ENCODE results near the gene ROBO4.
A peak's percentile ranks its signal among the peaks of the same experiment; 100 is the strongest.

The ROBO4 gene

DNA sequence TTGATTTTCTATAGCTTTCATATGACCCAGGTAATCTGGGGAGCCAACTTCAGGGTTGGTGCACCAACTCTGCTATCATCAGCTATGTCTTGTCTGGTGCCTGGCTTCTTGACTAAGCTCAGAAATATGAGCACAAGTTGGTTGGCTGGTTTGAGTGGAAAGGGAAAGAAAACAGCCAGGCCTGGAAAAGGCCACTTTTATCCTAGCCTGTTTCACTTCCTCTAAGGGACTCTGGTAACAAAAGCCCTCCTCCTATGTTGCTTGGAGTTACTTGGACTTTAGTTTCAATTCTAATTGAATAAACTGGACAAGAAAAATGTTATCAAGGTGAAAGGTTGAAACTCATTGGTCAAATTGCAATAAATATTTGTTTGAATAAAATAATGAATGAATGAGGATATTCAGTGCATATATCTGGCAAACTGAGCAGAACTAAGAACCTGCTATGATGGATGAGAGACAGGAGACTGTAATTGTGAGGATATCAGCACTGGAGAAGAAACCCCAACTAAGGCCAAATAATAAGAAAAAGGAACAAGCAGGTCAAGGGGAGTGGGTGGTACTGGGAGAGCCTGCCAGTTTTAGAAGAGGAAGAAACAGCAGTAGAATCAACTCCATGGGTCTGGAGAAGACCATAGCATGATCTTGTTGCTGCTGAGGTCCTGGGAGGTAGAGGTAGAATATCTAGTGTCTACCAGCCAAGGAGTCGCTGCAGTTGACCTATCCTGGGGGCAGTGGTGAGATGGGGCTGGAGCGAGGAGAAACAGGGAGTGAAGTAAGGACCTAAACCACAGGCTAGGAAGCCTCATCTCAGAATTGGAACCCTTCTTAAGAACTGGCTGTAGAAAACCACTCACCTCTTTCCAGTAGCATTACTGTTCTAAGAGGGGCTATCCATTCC is 8.2 kb downstream of the ROBO4 start:
- no peak for DNase-seq (ENCODE audit: low spot score)

DNA sequence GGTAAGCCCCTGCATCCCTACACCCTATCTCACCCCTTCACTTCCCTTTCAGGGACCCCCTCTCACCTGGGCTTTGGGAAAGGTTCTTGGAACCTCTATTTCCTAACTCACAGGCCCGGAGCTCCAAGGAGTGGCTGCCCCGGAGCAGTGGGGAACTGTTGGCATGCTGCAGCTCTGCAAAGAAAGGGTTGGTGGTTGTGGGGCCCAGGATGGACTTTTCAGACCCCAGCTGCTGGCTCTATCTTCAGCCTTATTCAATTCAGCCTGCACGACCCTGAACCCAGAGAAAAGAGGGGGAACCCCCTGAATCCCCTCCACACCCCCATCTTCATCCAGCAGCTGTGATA is 10.0 kb downstream of the ROBO4 start:
- no peak for DNase-seq (ENCODE audit: low spot score)

DNA sequence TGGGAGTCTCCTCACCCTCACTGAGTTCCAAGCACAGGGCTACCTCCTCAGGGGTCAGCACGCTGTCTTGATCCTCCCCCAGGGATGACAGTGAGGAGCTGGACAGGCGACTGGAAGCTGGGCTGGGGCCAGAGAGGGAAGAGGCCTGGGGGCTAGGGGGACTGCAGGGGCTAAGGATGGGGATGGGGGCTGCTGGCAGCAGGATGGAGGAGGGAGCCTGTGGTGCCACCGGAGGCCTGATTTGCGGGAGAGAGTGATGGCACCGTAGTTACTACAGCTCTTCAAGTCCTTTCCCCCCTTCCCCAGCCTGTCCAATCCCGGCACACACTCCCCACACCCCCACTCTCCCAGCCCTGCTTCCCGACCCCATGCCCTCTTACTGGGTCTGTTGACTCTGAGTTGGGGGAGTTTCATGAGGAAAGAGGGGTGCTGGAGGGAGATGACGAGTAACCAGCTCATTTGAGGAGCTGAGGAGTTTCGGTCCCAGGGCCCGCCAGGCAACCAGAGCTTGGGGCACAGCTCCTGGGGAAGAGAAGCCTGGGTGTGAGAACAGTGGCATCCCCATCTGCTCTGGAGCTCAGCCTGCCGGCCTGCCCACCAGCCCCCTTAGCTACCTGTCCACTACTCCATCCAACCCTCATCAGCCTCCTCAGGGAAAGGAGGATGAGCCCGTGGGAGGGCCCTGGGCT is 10.5 kb downstream of the ROBO4 start:
- no peak for DNase-seq (ENCODE audit: low spot score)

DNA sequence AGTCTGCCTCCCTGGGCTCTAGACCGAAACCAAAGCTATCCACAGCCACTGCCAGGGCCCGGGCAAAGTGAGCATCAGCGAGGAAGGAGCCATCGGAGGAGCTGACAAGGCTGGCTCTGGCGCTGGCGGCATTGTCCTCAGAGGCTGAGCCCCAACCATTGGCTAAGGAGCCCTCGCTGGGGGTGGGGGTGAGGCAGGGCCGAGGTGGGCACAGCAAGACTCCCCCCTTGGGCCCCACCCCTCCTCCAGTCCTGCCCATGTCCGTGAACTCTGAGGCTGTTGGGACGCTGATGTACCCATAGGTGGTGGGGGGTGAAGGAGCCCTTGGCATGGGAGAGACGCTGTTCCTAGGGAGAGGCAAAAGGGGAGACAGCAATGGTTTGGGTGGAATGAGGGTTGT is 11.2 kb downstream of the ROBO4 start:
- no peak for DNase-seq (ENCODE audit: low spot score)

DNA sequence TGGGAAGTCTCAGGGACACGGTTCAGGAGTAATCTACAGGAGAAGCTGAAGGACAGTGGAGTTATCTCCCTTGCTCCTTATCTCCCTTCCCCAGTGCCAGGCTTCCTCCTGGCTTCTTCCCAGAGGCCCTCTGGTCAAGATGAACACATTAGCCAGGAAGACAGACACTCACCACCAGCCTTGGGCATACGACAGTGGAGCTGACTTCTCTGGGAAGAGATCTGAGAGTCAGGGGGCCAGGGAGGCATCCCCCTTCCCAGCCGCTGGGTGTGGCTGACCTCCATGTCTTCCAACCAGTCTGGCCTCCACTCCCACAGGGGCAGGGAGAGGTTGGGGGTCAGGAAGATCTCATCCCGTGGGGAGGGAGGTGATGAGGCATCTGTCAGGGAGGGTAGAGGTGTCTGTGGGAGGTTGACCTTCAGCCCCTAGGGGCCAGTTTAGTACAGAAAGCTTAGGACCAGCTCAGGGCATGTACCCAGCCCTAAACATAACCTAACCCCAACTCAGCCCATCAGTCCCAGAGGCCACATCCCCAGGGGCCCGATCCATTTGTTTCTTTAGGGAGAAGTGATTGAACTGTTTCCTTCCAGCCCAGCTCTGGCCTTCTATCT is 12.7 kb downstream of the ROBO4 start:
- no peak for DNase-seq (ENCODE audit: low spot score)

DNA sequence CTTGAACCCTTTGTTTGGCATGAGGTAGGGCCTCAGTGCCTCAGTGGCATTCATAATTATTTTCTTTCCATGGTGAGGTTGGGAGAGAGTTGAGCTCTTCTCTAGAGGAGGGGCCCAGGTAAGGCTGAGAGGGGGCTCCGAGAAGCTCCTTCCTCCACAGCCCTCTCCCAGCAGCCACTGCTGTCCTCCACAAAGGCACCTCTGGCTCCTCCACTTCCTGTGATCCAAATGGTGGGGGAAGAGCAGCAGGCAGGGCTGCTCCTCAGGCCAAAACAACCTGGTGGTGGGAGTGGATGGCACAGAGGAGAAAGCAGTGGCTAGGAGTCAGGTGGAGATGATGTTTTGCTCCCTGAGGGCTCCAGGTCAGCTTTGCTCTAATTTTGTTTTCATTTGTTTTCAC is 13.3 kb downstream of the ROBO4 start:
- DNase-seq (ENCODE audit: low spot score) = no peak

DNA sequence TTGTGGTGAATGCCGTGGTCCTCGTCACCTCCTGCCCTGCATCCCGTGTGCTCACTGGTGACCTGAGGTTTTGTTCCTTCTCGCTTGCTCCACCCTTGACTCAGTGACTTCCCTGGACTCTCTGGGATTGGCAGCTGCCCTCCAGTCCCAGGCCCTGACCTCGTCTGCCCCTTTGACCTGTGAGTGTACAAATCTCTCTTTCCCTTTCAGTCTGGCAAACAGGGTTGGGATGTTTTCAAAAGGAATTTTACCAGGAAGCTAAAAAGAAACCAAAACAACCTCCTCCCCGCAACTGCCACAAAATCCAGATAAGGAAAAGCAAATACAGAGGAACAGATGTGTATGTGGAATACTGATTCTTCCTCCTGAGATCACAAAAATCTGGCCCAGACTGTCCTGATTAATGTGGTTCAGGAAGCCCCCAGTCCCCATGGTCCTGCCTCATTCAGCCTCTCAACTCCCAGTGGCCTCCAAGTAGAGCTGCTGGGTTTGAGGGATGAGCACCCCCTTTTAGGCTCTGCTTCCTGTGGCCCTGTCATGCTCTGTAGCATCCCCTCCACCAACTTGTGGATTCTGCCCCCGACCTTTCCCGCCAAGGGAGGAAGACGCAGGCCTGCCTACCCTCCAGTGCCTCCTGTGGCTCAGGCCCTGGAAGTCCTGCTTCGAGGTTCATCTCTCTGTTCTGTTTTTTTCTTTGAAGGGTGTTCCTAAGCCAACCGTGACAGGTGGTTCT is 15.2 kb downstream of the ROBO4 start:
- DNase-seq (ENCODE audit: low spot score) = no peak

DNA sequence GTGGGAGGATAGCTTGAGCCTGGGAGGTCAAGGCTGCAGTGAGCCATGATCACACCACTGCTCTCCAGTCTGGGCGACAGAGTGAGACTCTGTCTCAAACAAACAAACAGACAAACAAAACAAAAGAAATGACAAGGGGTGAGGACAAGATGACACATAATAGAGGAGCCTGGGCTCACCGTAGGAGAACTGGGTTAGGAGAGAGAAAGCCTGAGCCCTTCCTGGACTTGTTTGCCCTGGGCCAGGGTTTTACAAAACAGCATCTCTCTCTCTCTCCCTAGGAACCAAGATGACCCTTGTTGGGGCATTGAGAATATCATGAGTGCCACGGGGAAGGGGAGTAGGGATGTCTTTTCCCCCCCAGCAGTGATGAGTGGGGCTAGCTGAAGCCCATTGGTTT is 16.7 kb downstream of the ROBO4 start:
- no peak for DNase-seq (ENCODE audit: low spot score)

DNA sequence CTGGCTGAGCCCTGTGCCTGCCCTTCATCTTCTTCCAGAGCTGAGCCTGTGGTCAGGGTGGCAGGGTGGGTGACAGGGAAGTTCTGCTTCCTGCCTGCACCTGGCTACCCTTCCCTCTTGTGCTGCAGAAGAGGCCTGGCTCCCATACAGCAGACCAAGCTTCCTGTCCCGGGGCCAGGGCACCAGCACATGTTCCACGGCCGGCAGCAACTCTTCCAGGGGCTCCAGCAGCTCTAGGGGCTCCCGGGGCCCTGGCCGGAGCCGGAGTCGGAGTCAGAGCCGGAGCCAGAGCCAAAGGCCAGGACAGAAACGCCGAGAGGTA is 17.4 kb downstream of the ROBO4 start:
- no peak for DNase-seq (ENCODE audit: low spot score)

DNA sequence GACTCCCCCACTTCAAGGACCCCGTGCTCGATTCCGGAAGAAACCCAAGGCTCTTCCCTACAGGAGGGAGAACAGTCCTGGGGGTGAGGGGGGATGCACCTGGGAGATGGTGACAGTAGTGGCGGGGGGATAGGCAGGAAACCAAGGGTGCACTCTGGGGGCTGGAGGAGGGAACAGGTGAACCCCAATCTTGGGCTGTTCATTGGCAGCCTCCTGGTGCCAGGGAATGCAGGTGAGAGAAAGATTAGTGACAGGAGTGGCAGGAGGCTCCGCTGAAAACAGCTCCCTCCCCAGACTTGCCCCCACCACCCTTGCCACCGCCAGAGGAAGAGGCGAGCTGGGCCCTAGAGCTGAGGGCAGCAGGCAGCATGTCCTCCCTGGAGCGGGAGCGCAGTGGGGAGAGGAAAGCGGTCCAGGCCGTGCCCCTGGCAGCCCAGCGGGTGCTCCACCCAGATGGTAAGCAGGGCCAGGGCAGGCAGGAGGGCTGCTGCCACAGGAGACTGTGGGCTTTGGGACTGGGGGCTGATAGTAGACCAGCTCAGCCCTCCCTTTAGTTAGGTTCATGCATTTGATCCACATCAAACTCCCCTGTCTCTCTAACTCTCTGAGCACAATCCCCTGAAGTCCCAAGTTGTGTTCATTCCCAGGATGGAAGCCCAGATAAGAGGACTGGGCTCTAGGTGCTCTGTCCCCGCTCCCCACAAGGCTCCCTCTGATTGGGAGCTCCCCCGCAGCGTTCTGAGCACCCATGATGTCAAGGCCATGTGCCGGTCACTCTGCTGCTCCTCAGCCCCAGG is 18.0 kb downstream of the ROBO4 start:
- no peak for DNase-seq (ENCODE audit: low spot score)

DNA sequence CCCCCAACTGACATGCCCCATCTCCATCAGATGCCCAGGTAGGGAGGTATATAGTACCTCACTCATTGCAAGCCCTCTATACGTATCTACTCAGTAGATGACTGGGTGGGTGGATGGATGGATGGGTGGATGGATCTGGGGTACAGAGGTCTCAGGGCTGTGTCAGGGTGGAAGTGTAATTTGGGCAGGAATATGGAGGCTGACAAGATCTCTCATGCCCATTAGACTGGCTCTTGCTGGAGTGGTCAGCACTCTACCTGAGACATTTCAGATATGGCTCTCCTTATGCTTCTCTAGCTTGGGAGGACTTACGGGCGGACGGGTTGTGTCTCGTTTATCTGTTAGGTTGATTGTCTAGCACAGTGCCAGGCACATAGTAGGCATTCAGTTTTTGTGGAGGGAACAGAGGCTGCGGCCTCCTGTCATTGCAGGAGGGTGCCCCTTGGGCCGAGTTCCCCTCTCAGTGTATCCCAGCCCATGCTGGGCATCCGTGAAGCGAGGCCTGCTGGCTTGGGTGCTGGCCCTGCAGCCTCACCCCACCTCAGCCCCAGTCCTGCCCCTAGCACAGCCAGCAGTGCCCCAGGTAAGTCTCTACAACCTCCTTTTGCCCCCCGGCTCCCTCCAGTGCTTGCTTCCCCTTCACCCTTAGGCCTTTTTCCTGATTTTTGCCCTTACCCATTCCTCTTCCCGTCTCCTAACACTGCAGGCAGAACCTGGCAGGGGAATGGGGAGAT is 18.7 kb downstream of the ROBO4 start:
- no peak for DNase-seq (ENCODE audit: low spot score)

DNA sequence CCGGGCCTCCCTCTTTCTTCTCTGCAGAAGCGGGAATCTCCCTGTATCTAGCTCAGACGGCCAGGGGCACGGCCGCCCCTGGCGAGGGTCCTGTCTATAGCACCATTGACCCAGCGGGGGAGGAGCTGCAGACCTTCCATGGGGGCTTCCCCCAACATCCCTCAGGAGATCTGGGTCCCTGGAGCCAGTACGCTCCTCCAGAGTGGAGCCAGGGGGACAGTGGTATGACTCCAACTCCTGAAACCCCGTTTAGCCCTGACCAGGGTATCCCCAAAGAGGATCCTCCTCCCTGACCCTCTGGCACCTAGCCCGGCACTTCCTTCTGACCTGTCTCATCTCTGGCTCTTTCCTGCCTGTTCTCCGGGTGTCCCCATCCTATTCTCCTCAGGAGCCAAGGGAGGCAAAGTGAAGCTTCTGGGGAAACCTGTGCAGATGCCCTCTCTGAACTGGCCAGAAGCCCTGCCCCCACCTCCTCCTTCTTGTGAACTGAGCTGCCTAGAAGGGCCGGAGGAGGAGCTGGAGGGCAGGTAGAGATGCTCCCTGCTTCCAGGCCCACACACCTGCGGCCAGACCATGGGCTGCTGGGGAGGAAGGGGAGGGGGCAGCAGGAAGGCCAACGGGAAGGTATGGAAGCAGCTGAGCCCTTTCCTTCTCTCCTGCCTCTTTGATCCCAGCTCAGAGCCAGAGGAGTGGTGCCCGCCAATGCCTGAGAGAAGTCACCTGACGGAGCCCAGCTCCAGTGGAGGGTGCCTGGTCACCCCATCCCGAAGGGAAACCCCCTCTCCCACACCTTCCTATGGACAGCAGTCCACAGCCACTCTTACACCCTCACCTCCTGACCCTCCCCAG is 19.5 kb downstream of the ROBO4 start:
- no peak for DNase-seq (ENCODE audit: low spot score)

DNA sequence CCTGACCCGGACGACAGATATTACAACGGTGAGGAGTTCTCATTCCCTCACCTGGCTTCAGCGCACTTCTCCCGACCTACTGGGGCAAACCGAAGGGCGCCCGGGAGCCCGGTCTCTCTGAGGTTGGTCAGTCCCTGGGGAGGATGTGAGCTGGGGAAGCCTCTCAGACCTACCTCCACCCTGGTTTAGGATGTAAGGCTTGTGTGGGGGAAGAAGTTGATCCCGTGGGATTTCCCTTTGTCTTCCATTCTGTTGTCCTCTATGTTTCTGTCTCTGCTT is 20.1 kb downstream of the ROBO4 start:
- no peak for DNase-seq (ENCODE audit: low spot score)

DNA sequence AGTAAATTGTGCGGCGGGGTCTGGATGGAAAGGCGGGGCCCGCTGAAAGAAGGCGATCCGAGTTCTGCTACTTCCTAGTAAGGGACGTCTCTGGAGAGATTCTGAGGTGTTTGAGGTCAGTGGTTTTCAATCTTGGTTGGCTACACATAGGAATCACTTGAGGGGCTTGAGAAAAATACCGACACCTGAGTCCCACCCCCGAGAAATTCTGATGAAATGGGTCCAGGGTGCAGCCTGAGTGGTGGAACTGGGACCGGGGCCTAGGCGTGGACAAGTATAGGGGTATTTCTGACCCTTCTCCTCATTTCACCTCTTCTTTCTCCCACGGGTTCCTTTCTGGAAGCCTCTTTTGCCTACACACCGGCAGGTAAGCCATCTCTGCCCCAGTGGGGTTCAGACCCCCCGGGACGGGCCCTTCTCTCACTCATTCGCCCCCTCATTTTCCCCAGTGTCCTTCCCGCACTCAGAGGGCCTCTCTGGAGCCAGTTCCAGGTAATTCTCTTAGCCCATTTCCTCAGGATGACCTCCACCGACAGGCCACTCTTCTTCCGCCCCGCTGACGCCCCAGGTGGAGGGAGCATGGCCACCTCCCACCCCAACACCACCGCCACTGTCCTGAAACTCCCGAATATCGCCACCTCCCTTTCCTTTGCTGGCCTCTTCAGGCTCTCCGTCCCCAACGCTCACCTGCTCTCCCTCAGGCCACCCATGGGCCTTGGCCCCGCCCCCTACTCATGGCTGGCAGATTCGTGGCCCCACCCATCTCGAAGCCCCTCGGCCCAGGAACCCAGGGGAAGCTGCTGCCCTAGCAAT is 20.6 kb downstream of the ROBO4 start:
- DNase-seq (ENCODE audit: low spot score) = no peak

DNA sequence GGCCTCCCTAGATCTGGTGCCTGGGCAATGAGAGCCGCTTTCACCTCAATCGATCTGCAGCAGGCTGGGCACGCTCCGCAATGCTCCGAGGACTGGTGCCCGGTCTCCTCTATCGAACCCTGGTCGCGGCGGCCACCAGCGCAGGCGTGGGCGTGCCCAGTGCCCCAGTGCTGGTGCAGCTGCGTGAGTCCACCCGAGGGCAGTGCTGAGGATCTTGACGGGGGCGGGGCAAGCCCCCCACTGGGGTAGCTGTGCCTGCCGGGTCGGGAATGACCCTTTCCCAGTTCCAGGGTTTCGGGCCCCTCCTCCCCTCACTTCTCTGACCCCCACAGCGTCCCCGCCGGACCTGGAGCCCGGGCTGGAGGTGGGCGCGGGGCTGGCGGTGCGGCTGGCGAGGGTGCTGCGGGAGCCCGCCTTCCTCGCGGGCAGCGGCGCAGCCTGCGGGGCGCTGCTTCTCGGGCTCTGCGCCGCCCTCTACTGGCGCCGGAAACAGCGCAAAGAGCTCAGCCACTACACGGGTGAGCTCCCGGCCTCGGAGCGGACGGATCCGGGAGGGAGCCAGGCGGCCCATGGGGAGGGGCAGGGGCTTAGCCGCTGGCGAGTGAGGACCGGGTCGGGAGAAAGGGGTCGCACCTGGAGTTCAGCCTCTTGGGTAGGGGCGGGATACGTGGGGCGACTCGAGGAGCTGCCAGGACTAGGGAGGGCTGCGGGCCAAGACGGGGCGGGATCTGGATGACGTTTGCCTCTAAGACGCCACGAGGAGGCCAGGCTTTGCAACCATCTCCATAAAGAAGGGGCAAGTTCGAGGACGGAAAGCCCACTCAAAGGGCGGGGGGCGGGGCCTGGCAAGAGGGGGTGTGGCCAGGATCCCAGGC is 21.5 kb downstream of the ROBO4 start:
- peak; percentile 54 for DNase-seq (ENCODE audit: low spot score)

DNA sequence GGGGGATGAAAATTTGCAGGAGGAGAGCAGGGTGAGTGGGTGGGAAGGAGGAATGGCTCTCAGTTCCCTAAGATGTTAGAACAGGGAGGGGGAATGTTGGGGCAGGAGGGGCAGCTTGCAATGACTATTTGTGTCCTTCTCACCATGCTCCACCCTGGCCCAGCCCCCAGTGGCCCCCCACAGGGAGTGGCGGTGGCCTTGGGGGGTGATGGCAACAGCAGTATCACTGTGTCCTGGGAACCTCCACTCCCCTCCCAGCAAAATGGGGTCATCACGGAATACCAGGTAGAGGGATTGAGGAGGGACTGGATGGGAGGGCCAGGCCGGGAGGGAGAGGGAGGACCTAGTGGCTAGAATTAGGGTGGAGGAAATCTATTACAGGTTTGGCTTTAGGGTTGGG is 22.3 kb downstream of the ROBO4 start:
- no peak for DNase-seq (ENCODE audit: low spot score)

DNA sequence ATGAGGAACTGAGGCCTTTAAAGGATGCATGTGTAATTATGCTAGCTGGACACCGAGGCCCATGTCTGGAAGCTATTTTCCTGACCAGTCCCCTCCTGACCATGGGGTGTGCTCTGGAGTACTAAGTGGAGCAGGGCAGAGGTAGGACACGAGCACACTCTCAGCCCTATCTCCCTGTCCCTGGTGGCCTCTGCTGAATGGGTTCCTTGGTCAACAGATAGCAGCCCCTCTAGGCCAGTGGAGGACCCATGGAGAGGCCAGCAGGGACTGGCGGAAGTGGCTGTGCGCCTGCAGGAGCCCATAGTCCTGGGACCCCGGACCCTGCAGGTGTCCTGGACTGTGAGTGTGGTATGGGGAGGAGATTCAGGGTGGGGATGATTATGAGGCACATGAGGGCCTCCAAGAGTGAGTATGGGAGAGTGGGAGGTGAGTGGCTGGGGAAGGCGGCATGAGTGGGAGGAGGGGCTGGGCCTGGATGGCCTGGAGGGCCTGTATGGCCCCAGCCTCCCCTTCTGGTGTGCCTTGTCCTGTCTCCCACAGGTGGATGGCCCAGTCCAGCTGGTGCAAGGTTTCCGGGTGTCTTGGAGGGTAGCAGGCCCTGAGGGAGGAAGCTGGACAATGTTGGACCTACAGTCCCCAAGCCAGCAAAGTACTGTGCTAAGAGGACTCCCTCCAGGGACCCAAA is 23.0 kb downstream of the ROBO4 start:
- no peak for DNase-seq (ENCODE audit: low spot score)

DNA sequence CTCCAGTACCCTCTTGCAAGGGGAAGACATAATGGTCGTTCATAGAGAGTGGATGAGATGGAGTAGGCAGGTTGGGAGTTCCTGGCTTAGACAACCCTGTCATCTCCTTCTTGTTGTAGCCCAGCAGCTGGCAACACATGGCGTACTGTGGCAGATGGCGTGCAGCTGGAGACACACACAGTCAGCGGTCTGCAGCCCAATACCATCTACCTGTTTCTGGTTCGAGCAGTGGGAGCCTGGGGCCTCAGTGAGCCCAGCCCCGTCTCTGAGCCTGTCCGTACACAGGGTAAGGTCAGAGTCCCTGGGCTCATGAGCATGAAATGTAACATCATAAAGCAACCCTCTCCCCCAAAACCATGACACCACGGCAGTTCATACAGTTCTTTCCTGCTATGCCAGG is 23.7 kb downstream of the ROBO4 start:
- DNase-seq (ENCODE audit: low spot score) = no peak

Measured in hematopoietic multipotent progenitor cell treated with erythropoietin and hydrocortisone succinate and interleukin-3 and kit ligand, for 15 days (in vitro differentiated cells).